Endothelial cell of hepatic sinusoid (primary cell): ENCODE measurements around the gene UGT8.
"Not testable (repeated sequence)": the region's sequence is repeated elsewhere in the genome, so short reads cannot be mapped to it uniquely, and the experiment has no call there.

Experiments
- in situ Hi-C: cut with HindIII; loops from 2 replicates; pipeline ENCODE4 v1.10.0; 2017; ENCODE audit warnings: low sequenced_read_pairs

Gene UGT8

DNA sequence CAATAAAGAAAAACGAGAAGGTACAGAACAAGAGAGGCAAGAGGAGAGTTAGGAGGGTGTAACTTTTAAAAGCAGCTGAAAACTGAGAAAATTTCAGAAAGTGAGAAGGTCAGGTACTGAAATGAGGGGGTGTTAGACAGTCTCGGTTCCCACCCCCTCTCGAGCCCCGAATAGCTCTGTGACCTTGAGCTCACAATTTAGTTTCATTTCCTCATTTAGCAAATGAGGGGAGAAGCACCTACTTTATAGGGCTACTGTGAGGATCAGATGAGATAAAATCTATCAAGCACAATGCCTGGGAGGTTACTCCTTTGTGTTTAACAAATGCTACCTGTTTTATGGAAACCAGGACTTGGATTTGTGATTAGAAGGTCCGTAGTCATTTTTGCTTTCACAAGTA, 4.9 kb downstream of the UGT8 start:
- in situ Hi-C loops, result no loop called here

DNA sequence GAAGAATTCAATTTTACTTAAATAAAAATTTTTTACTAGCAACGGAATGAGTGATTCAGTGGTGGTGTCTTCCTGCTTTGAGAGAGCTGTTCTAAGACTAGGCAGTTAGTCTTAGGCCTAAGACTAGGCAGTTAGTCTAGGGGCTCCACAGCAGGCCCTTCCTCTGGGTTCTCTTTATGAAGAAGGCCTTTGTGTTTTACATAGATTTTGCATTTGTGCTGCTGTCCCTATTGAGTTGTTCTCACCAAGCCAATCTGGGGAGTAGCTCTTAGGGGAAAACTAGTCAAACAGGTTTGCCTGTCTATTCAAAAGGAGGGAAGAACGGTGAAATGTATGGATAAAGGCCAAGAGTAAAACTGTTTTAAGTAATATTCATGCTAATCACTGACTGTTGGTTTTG, 7.6 kb downstream of the UGT8 start:
- in situ Hi-C loops, result no loop called here

DNA sequence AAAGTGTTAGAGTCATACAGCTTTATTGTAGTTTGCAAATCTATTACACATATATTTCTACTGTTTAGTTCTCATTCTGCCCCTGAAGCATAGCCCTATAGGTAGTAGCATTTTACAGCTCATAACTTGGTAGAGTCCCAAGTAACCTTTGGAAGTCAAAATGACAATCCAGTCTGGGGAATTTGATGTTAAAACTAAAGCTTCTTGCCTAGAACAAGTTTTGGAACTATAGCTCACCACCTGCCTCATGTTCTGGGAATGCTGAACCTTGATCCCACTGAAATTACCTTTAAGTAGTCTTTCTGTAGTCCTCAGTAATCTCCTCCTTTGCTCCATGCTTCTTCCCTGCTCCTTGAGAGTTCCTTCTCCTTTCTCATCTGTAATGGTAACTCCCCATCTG, 8.4 kb downstream of the UGT8 start:
- in situ Hi-C loops, result no loop called here

DNA sequence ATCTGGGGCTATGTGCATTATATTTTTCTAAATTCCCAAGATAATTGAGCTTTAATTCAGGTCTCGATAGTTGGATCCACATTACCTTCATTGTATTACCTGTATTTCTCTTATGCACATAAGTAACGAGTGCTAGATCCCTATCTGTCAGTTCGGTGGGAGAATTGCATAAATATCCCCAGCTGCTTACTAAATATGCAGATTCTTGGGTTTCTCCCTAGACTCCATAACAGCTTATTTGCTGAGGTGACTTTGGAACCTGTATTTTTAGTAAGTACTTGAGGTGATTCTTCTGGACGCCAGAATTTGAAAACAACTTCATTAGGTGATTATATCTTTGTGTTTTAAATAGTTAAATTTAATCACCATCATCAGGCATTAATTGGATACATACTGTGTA, 15.0 kb downstream of the UGT8 start:
- in situ Hi-C loops, result no loop called here

DNA sequence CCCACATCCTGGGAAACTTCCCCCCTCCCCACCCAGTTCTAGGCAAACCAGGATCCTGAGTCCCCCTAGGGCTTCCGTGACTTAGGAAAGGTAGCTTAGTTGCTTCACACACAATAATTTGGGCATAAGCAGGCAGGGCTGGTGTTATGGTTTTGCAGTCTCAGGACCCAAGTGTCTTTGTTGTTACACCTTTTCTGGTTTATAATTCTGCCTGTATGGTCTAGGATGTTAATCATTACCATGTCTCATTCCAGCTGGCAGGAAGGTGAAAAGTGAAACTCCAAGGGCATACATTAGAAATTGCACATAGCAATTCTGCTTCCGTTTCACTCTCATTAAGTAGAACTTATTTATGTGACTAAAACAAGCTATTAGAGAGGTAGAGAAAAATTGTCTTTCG, 16.8 kb downstream of the UGT8 start:
- in situ Hi-C loops, result no loop called here

DNA sequence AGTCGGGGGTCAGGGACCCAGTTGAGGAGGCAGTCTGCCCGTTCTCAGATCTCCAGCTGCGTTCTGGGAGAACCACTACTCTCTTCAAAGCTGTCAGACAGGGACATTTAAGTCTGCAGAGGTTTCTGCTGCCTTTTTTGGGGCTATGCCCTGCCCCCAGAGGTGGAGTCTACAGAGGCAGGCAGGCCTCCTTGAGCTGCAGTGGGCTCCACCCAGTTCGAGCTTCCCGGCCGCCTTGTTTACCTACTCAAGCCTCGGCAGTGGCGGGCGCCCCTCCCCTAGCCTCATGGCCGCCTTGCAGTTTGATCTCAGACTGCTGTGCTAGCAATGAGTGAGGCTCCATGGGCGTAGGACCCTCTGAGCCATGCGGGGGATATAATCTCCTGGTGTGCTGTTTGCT, 17.4 kb downstream of the UGT8 start:
- in situ Hi-C loops, result not testable (repeated sequence)

DNA sequence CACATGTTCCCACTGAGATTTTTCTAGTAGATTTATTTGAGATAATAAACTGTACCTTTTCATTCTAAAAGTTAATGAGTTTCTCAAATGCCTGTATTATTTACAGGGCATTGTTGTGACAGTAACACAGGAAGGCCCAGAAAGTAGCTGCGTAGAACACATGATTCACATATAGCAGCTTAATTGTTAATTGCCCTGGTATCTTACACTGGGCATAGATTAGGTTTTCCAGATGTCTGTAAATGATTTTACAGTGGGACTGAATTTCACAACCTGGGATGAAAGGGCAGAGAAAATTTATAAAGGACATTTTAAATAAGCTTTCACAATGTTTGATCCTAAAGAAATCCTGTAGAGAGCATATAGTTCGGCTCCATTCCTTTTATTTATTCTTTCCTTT, 27.6 kb downstream of the UGT8 start:
- in situ Hi-C loops, result no loop called here

DNA sequence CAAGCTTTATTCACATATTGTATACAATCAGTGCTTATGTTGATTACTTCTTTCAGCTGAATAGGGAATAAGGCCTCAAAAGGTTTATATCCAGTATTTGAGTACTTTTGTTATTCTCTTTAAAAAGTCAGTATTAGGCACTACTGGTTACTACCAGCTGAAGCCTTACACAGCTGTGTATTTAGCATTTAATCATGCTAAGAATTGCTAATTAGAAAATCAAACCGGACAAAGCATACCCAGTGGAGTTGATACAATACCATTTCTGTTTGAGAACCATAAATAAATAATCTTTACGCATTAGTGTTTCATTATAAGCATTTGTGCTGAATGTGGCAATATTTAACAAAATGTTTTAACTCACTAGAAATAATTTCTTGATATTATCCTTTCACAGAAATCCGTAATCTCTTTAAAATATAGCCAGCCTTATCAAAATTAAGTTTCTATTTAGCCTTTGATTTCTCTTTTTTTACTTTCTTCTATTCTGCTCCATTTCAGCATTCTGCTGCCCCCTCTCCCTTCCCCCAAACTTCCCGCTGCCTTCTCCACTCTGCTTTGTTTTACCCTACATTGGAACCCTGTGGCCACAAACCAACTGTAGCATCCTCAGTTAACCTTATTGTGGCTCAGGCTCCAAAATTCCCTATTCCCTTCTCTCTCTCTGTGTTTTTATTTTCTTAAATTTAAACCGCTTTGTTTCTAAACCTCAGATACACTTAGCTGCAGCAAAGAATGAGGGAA, 37.8 kb downstream of the UGT8 start:
- in situ Hi-C loops, result no loop called here

DNA sequence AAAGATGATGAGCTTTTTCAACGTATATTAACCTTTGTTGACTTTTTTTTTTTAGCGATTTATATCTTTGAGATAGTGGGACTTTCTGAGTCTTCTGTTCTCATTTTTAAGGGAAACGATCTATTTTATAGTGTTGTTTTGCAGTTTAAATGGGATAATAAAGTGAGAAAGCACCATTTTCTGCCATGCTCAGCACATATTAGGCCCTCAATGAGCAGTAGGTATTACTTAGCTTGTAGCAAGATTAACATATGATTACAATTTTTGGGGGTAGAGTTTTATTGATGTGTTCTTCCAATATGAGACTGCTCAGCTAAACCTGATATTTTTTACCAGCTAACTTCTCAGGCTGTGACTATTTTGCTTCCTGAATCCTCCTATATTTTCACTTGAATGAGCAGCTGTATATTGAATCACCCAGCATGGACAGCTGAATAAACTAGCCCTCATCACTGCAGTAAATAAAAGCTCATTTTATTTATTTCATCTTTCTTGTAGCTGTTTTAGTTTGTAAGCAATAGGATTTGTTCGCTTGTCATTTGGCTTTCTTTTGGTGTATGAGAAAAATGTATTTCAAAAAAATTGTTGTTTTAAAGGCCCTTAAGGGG, 43.7 kb downstream of the UGT8 start:
- in situ Hi-C loops, result no loop called here

DNA sequence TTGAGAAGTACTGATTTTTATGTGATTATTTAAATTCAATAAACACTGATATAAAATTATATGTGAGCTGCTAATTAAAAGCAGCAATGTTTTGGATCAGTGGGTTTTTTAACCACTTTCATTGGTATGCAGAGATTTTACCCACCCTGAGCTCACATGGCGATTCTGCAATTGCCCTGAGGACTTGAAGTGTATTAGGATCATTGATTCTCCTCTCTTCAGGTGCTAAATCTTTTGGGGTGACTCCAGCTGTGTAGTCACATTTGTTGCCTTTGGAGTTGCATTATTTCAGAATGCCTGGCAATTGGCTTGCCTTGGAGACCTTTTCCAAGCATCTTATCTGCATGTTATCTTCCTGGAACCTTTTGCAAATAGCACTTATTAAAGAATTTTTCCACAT, 51.3 kb downstream of the UGT8 start:
- in situ Hi-C loops, result no loop called here

DNA sequence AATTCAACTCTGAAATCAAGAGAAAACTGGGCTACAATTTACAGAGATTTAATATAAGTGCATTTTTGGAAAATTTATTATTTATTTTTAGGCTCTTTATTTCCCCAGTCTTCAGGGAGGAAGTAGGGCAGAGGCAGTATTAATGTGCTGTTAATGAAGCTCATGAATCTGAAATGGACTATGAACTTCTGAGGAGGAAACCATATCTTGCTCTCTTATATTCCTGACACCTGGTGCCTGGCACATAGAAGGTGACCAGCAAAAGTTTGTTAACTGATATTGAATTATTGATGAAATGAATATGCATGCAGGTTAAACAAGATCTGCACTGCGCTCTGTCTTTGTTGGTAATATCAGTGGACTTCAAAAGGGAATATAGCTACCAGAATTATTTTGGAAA, 55.1 kb downstream of the UGT8 start:
- in situ Hi-C loops, result no loop called here

DNA sequence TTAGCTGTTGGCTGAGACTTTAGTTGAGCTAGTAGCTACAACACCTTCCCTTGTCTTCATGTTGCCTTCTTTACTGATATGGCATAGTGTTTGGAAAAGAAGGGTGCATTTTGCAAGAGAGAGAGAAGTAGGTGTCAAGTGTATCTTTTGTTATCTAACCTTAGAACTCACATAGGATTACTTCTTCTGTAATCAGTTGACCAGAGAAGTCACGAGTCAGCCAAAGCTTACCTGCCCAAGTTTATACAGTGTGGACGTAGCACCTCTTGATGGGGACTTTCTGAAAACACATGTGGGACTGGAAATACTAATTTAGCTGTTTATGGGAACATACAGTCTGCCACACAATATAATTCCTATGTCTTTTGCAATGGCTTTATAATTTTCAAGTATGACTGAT, 56.0 kb downstream of the UGT8 start:
- in situ Hi-C loops, result no loop called here

DNA sequence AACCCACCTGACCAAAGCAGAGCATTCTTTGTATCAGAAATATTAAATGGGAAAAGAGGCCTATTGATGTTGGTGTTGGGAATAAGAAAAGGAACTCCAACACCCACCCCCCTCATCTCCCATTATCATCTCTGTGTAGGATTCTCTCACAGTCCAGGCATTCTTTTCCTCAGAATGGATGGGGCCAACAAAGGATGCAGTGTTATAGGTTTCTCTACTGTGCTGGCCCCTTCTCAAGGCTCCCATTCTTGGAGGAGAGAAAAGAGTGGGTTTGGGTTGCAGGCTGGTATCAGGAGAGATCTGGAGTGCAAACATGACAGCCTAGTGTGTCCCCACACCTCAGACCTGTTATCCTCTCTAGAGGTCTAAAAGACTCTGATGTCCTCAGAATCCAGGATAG, 59.6 kb downstream of the UGT8 start:
- in situ Hi-C loops, result no loop called here

DNA sequence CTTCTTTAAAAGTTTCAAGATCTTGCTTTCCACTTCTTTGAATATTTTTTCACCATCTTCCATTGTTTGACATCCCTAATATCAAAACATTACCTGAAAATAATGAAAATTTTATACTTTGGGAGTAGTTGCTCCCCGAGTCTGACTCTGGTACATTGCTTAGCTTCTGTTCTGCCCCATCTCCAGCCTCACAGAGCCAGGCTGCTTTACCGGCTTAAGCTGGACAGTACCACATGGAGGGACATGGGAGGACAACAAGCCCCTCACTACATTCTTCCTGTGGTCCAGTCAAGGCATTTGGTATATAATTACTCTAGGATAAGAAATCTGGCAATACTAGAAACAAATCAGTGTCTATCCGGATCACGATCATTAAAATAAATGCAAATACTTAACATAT, 60.2 kb downstream of the UGT8 start:
- in situ Hi-C loops, result no loop called here

DNA sequence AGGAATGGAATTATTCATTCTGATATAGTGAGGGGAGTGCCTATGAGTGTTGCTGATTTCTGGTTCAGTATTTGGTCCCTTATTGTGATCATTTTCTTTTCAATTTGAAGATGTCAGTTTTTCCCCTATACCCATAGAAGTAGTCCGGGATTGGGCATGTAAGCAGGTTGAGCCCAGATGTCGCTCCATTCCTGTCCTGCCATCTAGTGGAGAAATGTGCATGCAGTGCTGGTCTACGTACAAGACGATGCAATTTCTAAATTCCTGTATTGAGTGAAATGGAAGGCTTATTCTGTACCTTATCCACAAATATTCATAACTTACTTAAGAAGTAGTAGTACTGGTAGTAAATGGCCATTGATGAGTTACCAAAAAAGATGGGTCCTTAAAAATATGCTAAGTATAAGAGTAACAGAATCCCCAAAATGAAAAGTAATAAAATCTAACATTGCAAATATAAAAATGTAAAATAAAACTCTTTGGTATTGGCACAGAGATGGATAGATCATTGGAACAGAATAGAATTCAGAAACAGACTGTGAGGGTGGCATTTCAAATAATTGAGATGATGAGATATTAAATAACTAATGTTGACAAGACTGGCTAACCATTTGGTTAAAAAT, 60.9 kb downstream of the UGT8 start:
- in situ Hi-C loops, result no loop called here

DNA sequence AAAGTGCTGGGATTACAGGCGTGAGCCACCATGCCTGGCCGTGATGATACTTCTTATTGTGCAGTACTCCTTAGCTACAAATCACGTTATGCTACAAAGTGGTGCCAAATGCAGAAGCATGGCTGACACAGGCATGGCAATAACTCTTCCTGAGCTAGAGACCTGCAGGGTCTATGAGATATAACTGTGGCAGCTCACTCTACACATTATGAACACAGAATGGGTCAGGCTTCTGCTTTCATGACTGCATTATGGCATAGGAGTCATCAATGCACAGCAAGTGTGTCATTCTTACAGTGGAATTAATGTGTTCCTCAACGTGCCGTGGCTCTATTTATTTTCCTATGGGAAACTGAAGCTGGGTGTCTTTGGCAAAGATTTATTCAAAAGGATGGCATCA, 64.5 kb downstream of the UGT8 start:
- in situ Hi-C loops, result no loop called here

DNA sequence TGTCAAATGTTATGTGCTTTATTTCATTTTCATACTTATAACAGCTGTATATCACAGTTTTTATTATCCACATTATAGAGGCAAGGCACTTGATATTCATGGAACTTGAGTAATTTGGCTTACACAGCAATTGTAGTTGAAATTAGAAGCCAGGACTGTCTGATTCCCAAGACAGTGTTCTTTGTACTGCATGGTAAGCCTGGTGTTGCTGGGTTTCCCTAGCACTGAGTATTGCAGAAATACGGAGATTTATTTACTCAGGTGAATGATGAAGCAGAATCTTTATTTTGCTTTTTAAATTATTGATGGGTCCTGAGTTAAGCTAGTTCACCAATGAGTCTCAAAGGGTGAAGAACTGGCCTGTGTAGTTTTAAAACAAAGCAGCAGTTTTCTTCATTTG, 70.0 kb downstream of the UGT8 start:
- in situ Hi-C loops, result no loop called here

DNA sequence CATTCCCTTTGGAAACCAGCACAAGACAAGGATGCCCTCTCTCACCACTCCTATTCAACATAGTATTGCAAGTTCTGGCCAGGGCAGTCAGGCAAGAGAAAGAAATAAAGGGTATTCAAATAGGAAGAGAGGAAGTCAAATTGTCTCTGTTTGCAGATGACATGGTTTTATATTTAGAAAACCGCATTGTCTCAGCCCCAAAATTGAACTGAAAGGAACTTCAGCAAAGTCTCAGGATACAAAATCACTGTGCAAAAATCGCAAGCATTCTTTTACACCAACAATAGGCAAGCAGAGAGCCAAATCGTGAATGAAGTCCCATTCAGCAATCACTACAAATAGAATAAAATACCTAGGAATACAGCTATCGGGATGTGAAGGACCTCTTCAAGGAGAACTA, 72.1 kb downstream of the UGT8 start:
- in situ Hi-C loops, result not testable (repeated sequence)

DNA sequence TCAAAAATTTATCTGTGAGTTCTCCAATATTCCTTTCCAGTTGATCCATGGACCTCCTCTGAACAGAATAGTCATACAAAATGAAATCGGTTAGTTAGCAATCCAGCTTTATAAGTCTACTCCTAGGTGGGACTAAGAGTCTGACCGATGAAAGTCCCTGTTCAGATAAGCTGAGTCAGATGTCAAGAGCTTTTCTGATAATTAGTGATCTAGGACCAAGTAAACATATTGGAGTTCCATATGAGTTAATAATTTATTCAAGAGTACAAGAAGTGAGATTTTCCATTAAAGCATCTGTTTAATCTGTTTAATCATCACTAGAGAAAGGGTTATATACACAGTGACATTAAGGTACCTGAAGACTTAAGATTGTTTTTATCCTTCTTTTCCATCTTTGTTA, 74.7 kb downstream of the UGT8 start:
- in situ Hi-C loops, result no loop called here

DNA sequence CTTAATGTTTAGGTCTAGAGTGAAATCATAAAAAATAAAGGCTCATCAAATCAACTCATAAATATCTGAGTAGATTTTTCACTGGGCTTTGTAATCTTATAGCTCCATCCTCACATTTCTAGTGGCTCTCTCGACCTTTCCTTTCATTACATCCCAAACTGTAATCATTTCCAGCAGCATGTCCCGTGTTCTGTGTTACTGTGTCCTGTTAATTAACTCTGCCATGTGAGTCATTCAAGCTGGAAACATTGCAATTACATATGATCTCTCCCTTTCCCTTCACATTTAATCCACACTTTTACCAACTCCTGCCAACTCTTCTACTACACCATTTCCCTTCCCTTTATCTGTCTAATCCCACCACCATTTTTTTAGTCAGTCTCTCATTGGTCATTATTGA, 75.5 kb downstream of the UGT8 start:
- in situ Hi-C loops, result no loop called here

DNA sequence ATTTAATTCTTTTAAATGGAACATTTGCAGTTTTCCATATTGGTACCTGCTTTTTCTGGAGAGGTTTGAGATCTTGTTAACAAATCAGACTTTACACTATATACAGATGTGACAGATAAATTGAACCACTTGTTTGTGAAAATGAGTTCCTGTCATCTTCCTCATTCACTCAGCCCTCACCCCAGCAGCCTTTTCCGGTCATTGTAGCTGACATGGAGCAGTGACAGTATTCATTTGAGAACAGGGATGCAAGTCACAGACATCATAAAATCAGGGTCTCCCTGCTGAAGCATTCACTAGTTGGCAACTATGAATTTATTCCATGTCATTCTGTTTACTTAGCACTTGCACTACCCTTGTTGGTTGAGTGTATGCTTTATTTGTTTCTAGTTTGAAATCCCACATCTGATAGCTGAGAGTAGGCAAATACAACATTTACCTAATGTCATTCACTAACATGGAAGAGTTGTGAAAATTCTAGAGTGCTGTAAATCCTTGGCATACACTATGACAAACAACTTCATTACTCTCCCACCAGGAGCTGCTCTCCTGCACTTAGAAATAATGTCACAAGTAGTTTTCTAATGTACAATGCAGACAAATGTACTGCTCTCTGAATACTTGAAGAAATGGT, 78.9 kb downstream of the UGT8 start:
- in situ Hi-C loops, result loop anchor here (25.0 kb wide), 1 partner anchor 265 kb away; no protein-coding TSS in a partner anchor

DNA sequence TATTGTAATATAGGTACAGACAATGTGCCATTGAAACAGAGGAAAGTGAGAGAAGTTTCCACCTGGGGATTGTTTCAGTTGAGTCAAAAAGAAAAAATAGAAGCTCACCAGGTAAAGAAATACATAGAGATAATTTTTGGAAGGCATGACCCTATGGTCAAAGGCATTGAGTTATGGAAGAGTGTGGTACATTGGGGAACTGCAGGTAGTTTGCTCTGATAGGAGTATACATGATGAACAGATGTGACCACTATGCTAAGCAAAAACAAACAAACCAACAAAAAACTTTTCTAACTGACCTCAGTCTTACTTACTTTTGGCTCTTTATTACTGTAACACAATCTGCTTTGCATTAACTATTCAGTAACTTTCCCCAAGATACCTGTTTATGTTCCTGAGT, 85.9 kb downstream of the UGT8 start:
- in situ Hi-C loops, result loop anchor here (25.0 kb wide), 1 partner anchor 272 kb away; no protein-coding TSS in a partner anchor
